OCI-LY3 (cell line): ENCODE measurements around the gene PIBF1.

Experiments used
- H2AFZ ChIP-seq: fragments of 200-600, 300-600 bp; shearing (Covaris generic); 2 replicates; pipeline ENCODE4 v1.6.0; 2014; ENCODE audit warnings: antibody characterized with exemption, low read depth, low read length
- H3K27ac ChIP-seq: fragments of 200-600, 300-600 bp; sonication (generic); 2 replicates; pipeline ENCODE4 v1.5.1; 2014; ENCODE audit warnings: mild to moderate bottlenecking, low read length, moderate library complexity, mixed read lengths
- H3K27me3 ChIP-seq: fragments of 200-600, 300-600 bp; sonication (generic); 2 replicates; pipeline ENCODE4 v1.6.1; 2014; ENCODE audit warnings: low read depth, low read length, mixed read lengths
- H3K36me3 ChIP-seq: fragments of 200-600, 300-600 bp; sonication (generic); replicated peaks from 2 replicates; pipeline ENCODE3; 2014; ENCODE audit warnings: low read depth, low read length, mixed read lengths
- H3K4me1 ChIP-seq: fragments of 300-600, 200-600 bp; sonication (generic); 2 replicates; pipeline ENCODE4 v1.6.1; 2014; ENCODE audit warnings: low read length, mixed read lengths
- H3K4me2 ChIP-seq: fragments of 200-600, 300-600 bp; sonication (generic); 2 replicates; pipeline ENCODE4 v1.6.1; 2014; ENCODE audit warnings: low read length, mixed read lengths
- H3K4me3 ChIP-seq: fragments of 300-600, 200-600 bp; sonication (generic); 2 replicates; pipeline ENCODE4 v1.5.1; 2014; ENCODE audit warnings: antibody characterized with exemption, mild to moderate bottlenecking, low read length, moderate library complexity
- H3K79me2 ChIP-seq: fragments of 300-600, 200-600 bp; shearing (Covaris generic); 2 replicates; pipeline ENCODE4 v1.6.1; 2014; ENCODE audit warnings: mild to moderate bottlenecking, low read length, mixed read lengths
- H3K9ac ChIP-seq: fragments of 300-600, 200-600 bp; shearing (Covaris generic); 2 replicates; pipeline ENCODE4 v1.6.0; 2014; ENCODE audit warnings: mild to moderate bottlenecking, low read length, moderate library complexity
- H3K9me3 ChIP-seq: fragments of 200-600, 300-600 bp; shearing (Covaris generic); 2 replicates; pipeline ENCODE4 v1.6.1; 2014; ENCODE audit warnings: low read length, mixed read lengths; ENCODE audit not compliant: insufficient read depth
- H4K20me1 ChIP-seq: fragments of 200-600, 300-600 bp; sonication (generic); 2 replicates; pipeline ENCODE4 v1.6.1; 2016; ENCODE audit warnings: low read length, mixed read lengths; ENCODE audit not compliant: insufficient read depth
- EZH2phosphoT487 ChIP-seq: fragments of 200-600 bp; shearing (Covaris generic); IDR thresholded peaks from 2 replicates; pipeline ENCODE4 v1.6.1; 2018; ENCODE audit warnings: antibody characterized with exemption, mixed run types, low read depth
- TF ChIP-seq, protein P1 (sequence below): fragments of 200-600, 300-600 bp; sonication (generic); IDR thresholded peaks from 2 replicates; pipeline ENCODE4 v1.5.1; 2014; ENCODE audit warnings: antibody characterized with exemption, low read length, low read depth

PIBF1 gene

DNA sequence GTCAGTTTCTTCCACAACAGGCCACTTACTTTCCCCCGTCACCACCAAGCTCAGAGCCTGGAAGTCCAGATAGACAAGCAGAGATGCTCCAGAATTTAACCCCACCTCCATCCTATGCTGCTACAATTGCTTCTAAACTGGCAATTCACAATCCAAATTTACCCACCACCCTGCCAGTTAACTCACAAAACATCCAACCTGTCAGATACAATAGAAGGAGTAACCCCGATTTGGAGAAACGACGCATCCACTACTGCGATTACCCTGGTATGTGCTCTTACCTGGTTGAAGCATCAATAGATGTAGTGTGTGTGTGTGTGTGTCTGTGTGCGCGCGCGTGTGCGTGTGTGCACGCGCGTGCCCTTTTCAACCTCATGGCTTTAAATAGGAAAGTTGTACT, 280.5 kb downstream of the PIBF1 start:
- Histone ChIP-seq H3K4me2 (no peak overlapping the region), H3K4me3 (no peak overlapping the region), H4K20me1 (no peaks in the 10 kb centered on the region), H3K9me3 (no peaks in the 10 kb centered on the region), H3K4me1 (peaks cover 11% of the 10 kb centered on the region), H3K27ac (no peak overlapping the region), H3K36me3 (no peaks in the 10 kb centered on the region), H2AFZ (no peak overlapping the region), H3K9ac (no peak overlapping the region), H3K79me2 (no peaks in the 10 kb centered on the region), H3K27me3 (peaks cover 21% of the 10 kb centered on the region)
- TF ChIP-seq EZH2phosphoT487: no peak
- TF ChIP-seq, protein P1, sequence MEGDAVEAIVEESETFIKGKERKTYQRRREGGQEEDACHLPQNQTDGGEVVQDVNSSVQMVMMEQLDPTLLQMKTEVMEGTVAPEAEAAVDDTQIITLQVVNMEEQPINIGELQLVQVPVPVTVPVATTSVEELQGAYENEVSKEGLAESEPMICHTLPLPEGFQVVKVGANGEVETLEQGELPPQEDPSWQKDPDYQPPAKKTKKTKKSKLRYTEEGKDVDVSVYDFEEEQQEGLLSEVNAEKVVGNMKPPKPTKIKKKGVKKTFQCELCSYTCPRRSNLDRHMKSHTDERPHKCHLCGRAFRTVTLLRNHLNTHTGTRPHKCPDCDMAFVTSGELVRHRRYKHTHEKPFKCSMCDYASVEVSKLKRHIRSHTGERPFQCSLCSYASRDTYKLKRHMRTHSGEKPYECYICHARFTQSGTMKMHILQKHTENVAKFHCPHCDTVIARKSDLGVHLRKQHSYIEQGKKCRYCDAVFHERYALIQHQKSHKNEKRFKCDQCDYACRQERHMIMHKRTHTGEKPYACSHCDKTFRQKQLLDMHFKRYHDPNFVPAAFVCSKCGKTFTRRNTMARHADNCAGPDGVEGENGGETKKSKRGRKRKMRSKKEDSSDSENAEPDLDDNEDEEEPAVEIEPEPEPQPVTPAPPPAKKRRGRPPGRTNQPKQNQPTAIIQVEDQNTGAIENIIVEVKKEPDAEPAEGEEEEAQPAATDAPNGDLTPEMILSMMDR: no peak

DNA sequence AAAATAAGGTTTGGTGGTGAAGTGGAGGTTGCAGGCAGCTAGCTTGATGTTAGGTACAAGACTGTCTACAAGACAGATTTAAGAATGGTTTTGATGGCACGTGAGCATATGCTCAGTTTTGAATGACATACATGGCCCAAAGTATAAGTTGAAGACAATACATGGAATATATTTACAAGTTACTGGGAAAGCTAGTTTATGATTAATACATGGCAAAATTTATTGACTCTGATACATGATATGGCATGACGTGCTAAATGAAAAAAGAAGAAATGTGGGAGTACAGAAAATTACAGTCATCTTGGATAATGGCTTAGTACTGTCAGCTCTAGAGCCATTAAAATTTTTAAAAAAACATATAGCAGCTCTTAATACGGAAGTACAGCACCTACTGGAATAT, 281.2 kb downstream of the PIBF1 start:
- peaks cover 14% of the 10 kb centered on the region for H3K27me3 ChIP-seq
- no peaks in the 10 kb centered on the region for H4K20me1 ChIP-seq
- H3K36me3 ChIP-seq: no peaks in the 10 kb centered on the region
- TF ChIP-seq, protein P1: no peak
- TF ChIP-seq EZH2phosphoT487: no peak
- H3K27ac ChIP-seq: no peak overlapping the region
- H3K9me3 ChIP-seq: no peaks in the 10 kb centered on the region
- no peak overlapping the region for H3K4me2 ChIP-seq
- H3K4me1 ChIP-seq: peaks cover 9% of the 10 kb centered on the region
- H3K4me3 ChIP-seq: no peak overlapping the region
- no peak overlapping the region for H3K9ac ChIP-seq
- H3K79me2 ChIP-seq: no peaks in the 10 kb centered on the region
- no peak overlapping the region for H2AFZ ChIP-seq

DNA sequence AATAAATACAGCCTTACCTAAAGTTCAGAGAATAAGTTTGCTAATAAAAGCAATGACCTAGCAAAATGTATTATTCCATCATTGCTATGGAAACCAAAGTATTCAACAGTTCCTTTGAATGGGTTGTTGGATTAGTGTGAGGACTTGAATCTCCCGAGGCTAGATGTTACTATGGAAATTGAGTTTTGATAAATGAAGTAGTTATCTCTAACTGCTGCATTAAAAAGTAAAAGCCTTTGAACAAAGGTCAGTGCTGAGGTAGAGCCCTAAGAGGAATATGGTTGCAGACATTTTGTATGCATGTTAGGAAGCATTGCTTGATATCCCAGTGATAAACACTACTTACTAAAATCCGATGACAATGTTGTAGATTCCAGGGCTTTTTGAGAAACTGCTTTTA, 283.1 kb downstream of the PIBF1 start:
- no peak overlapping the region for H3K4me2 ChIP-seq
- no peak overlapping the region for H3K27ac ChIP-seq
- no peaks in the 10 kb centered on the region for H4K20me1 ChIP-seq

DNA sequence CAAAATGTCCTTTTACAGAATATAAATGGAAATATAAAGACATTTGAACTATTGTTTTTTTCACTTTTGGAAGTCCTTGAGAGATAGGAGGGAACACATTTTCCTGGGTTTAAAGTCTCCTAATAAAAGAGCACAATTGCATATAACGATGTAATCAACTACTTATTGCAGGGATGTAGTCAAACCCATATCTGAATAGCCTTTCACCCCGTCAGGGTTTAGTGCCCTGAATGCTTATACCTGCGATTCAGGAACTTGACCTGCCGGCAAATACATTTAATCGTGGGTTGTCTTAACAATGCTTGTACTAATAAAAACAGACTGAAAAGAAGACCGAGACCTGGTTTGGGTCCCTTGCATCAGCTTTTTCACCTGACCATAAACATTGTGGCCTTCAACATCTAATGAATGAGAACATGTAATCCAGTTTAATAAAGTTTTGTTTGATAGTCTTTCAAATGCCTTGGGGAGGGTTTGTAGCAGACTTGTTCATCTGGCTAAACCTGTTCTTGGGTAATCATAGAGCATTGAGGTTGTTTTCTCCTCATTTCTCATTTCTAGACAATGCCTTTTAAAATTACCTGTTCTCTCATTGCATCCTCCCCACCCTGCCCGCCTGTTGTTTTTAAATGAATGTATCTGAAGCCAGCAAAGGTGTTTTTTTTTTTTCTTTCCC, 283.9 kb downstream of the PIBF1 start:
- no peaks in the 10 kb centered on the region for H3K79me2 ChIP-seq
- H3K4me1 ChIP-seq: 0 out of 2 replicates have a peak, but pooled peaks cover under 1% of the 10 kb centered on the region
- H3K27ac ChIP-seq: no peak overlapping the region
- TF ChIP-seq EZH2phosphoT487: no peak
- TF ChIP-seq, protein P1: no peak
- no peaks in the 10 kb centered on the region for H3K9me3 ChIP-seq
- no peak overlapping the region for H2AFZ ChIP-seq
- H3K4me2 ChIP-seq: no peak overlapping the region
- peaks cover 2% of the 10 kb centered on the region for H3K27me3 ChIP-seq
- no peaks in the 10 kb centered on the region for H4K20me1 ChIP-seq
- H3K36me3 ChIP-seq: no peaks in the 10 kb centered on the region
- no peak overlapping the region for H3K9ac ChIP-seq
- H3K4me3 ChIP-seq: no peak overlapping the region

More for the DNA sequence above, 283.1 kb downstream of the PIBF1 start:
- no peaks in the 10 kb centered on the region for H3K36me3 ChIP-seq
- no peak overlapping the region for H3K9ac ChIP-seq
- peaks cover 10% of the 10 kb centered on the region for H3K27me3 ChIP-seq
- peaks cover 6% of the 10 kb centered on the region; the same call in 1 of the 2 replicates for H3K4me1 ChIP-seq
- no peak overlapping the region for H2AFZ ChIP-seq
- no peak overlapping the region for H3K4me3 ChIP-seq
- TF ChIP-seq EZH2phosphoT487: no peak
- TF ChIP-seq, protein P1: no peak
- no peaks in the 10 kb centered on the region for H3K9me3 ChIP-seq
- no peaks in the 10 kb centered on the region for H3K79me2 ChIP-seq
